Skin of body (tissue), 2 donors: ENCODE measurements around the gene MS4A8. TPM values are rescaled to one million over a fixed set of nuclear protein-coding genes. Genes with fewer than 3 reads are reported as not detected.
"Not testable (repeated sequence)": the region's sequence is repeated elsewhere in the genome, so short reads cannot be mapped to it uniquely, and the experiment has no call there.

Experiments
- DNase-seq: peaks from one replicate; lab custom pipeline; 2025; lab: John Stamatoyannopoulos, UW
- total RNA-seq: library from RNA; depleted of rRNA; stranded (reverse); fragments of >200 nt; gene quantifications from one replicate; pipeline ENCODE4 v1.2.3, GENCODE V29; 2014

MS4A8 gene
- total RNA-seq, 1 donor from 2014 or later = not detected

GRCh38 chr11:60724420-60724819 is 25.0 kb downstream of the MS4A8 start, which contains the start of gene MS4A18:
TSS of gene MS4A18 (plus strand) at chr11:60724720.
- no peak for DNase-seq

- no peak for DNase-seq
Measured at GRCh38 chr11:60725592-60725991, 26.2 kb downstream of the MS4A8 start.

GRCh38 chr11:60731586-60731985 is 32.2 kb downstream of the MS4A8 start:
- no peak for DNase-seq

GRCh38 chr11:60734279-60734678 is 34.9 kb downstream of the MS4A8 start:
- no peak for DNase-seq

GRCh38 chr11:60739114-60739513 is 39.7 kb downstream of the MS4A8 start:
- no peak for DNase-seq

- DNase-seq = no peak
Measured at GRCh38 chr11:60740573-60740972, 41.2 kb downstream of the MS4A8 start.

GRCh38 chr11:60741421-60741820 is 42.0 kb downstream of the MS4A8 start:
- DNase-seq = no peak

- no peak for DNase-seq
Measured at GRCh38 chr11:60743058-60743457, 43.6 kb downstream of the MS4A8 start.

GRCh38 chr11:60744114-60744513 is 44.7 kb downstream of the MS4A8 start:
- DNase-seq = no peak

- DNase-seq = no peak
Measured at GRCh38 chr11:60747359-60747873, 48.0 kb downstream of the MS4A8 start.

GRCh38 chr11:60748225-60748624 is 48.8 kb downstream of the MS4A8 start:
- no peak for DNase-seq

GRCh38 chr11:60748821-60749220 is 49.4 kb downstream of the MS4A8 start:
- no peak for DNase-seq

GRCh38 chr11:60750911-60751310 is 51.5 kb downstream of the MS4A8 start:
- no peak for DNase-seq

- DNase-seq = no peak
Measured at GRCh38 chr11:60753309-60753708, 53.9 kb downstream of the MS4A8 start.

GRCh38 chr11:60754887-60755286 is 55.5 kb downstream of the MS4A8 start:
- no peak for DNase-seq

GRCh38 chr11:60756307-60757032 is 57.1 kb downstream of the MS4A8 start, which contains the start of gene MS4A15:
TSS of gene MS4A15 (plus strand) at chr11:60756867. CDS start at chr11:60763734, 6,867 bp downstream.
- no peak for DNase-seq

GRCh38 chr11:60757231-60757800 is 57.9 kb downstream of the MS4A8 start:
- no peak for DNase-seq

- DNase-seq = not testable (repeated sequence)
Measured at GRCh38 chr11:60758671-60759070, 59.3 kb downstream of the MS4A8 start.

GRCh38 chr11:60759438-60760225 is 60.2 kb downstream of the MS4A8 start:
- DNase-seq = not testable (repeated sequence)

- no peak for DNase-seq
Measured at GRCh38 chr11:60761436-60762190, 62.2 kb downstream of the MS4A8 start.
